ENCODE results near the gene TGFBR2. TPM values are rescaled to one million over a fixed set of nuclear protein-coding genes. Genes with fewer than 3 reads are reported as not detected.

The TGFBR2 gene
- polyA plus RNA-seq, 4 donors: 6.0 to 77.5 (median 31.9) TPM

DNA sequence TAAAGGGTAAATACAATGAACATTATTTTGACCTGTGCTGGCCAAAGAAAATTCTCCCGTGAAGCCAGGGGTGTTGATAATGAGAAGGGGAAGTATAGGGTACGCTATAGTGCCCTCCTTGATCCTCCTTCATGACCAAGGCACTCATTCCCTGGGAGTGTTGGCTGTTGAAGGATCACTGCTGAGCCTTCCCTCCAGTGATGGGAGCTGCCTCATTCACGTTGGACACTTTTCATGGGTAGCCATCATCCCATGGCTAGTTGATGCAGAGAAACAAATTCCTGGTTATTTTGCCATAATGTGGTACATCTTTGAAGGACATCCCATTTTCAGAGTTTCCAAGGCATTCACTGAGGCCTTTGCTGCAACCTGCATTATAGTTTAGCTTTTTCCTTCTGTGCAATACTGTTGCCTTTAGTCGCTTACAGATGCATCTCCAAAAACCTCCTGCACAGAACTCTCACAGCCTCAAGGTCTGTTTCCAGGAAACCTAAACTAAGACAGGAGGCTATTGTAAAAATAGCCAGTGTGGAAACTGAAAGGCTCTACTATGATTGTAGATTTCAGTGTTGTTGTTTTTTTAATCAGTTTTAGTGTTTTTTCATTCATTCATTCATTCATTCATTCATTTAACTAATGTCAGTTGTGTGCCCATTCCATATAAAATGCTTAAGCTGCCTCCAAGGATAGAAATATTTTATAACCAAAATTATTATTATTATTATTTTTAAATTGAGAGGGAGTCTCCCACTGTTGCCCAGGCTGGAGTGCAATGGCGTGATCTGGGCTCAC, 40.8 kb downstream of the TGFBR2 start:
- no peak overlapping the region for H3K4me3 ChIP-seq (ENCODE audit: low read depth in 1 of 3, low read length in 3 of 3)
- FAIRE-seq (no peak), DNase-seq (no peak)
- H3K9me3 ChIP-seq (ENCODE audit: control insufficient read depth in 2 of 2, insufficient read depth in 1 of 2, low read depth in 1 of 2, low read length in 1 of 2): no peaks in the 10 kb centered on the region
- peak overlapping the region in 1 of 3 donors; percentile 33 for H3K27ac ChIP-seq (ENCODE audit: low read depth in 1 of 3, low read length in 2 of 3)
- H3K36me3 ChIP-seq (ENCODE audit: control insufficient read depth in 3 of 3, insufficient read depth in 2 of 3, low read depth in 1 of 3, low read length in 3 of 3): peaks cover 0 to 23% (median 12%) of the 10 kb centered on the region in 3 donors
- peaks cover 0 to 16% (median 0%) of the 10 kb centered on the region in 3 donors for H3K4me1 ChIP-seq (ENCODE audit: control insufficient read depth in 3 of 3, insufficient read depth in 2 of 3, low read depth in 1 of 3, low read length in 2 of 3)
- no peaks in the 10 kb centered on the region for H3K27me3 ChIP-seq (ENCODE audit: control insufficient read depth in 3 of 3, insufficient read depth in 3 of 3, low read length in 3 of 3)
- 85 to 96% (median 87%) methylated on average over 5 of the region's 5 CpGs for WGBS, 3 donors

DNA sequence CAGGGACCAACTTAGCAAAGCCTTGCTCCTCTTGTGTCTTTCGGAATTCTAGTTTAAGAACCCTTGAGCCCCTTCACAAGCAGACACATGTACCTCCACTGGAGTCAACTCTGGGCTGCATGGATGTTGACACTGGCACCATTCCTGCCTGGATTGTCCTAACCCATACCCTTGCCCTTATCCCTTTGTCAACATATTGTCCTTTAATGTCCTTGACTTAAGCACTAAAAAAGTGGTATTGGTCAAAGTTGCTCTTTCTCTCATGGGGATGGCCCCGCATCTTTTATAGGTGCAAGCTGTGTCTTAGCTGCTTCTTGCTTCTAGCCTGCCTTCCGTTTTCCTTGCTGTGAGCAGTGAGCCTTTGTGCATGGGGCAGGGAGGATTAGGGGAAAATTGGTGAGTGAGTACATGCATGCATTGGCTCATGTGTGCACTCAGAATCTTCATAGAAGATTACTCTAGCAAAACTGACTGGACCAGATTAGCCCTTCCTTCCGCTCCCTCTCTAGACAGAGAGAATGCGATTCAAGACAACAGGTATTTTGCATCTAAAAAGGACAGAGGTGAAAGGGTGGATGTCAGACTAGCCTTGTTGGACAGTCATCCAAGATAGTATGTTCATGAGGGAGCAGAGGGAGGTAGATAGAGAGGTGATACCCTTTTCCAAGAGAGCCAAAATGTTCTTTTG, 42.4 kb downstream of the TGFBR2 start:
- peak overlapping the region in 1 of 3 donors; percentile 33 for H3K27ac ChIP-seq (ENCODE audit: low read depth in 1 of 3, low read length in 2 of 3)
- FAIRE-seq (no peak), DNase-seq (no peak)
- H3K27me3 ChIP-seq (ENCODE audit: control insufficient read depth in 3 of 3, insufficient read depth in 3 of 3, low read length in 3 of 3): no peaks in the 10 kb centered on the region
- no peaks in the 10 kb centered on the region for H3K9me3 ChIP-seq (ENCODE audit: control insufficient read depth in 2 of 2, insufficient read depth in 1 of 2, low read depth in 1 of 2, low read length in 1 of 2)
- no peak overlapping the region for H3K4me3 ChIP-seq (ENCODE audit: low read depth in 1 of 3, low read length in 3 of 3)
- peaks cover 2 to 23% (median 12%) of the 10 kb centered on the region in 3 donors for H3K36me3 ChIP-seq (ENCODE audit: control insufficient read depth in 3 of 3, insufficient read depth in 2 of 3, low read depth in 1 of 3, low read length in 3 of 3)
- H3K4me1 ChIP-seq (ENCODE audit: control insufficient read depth in 3 of 3, insufficient read depth in 2 of 3, low read depth in 1 of 3, low read length in 2 of 3): peaks cover 0 to 9% (median 0%) of the 10 kb centered on the region in 3 donors
- 92 to 98% (median 95%) methylated on average over 5 of the region's 5 CpGs for WGBS, 3 donors

DNA sequence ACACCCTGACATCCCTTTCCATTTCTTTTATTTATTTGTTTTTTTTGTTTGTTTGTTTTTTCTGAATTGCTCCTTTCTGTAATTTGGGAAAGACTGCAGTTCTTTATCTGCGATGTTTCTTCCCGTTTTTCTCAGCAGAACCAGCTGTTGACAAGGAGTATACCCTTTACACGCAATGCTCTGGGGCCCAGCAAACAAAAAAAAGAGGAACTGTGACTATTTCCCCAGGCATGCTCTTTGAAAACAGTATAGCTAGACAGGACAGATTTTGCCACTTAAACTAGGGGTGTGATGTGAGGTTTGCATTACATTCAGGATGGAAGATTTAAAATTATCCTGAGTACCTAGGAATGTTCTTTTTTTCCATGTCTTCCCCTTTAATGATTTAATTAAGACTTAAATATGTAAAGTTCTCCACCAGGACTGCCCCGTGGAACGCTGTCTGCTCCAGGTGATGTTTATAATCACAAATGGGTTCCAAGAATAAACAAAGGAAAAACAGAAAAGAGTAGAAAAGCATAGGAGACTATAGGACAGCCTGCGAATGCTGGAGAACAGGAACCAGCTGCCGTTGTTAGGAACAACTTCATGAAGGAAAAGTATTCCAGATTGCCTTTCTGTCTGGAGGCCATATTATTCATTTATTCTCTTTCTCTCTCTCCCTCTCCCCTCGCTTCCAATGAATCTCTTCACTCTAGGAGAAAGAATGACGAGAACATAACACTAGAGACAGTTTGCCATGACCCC, 43.3 kb downstream of the TGFBR2 start:
- no peaks in the 10 kb centered on the region for H3K9me3 ChIP-seq (ENCODE audit: control insufficient read depth in 2 of 2, insufficient read depth in 1 of 2, low read depth in 1 of 2, low read length in 1 of 2)
- DNase-seq (no peak), FAIRE-seq (no peak)
- H3K4me3 ChIP-seq (ENCODE audit: low read depth in 1 of 3, low read length in 3 of 3): no peak overlapping the region
- H3K27ac ChIP-seq (ENCODE audit: low read depth in 1 of 3, low read length in 2 of 3): peak overlapping the region in 2 of 3 donors; percentile 18 to 21
- no peaks in the 10 kb centered on the region for H3K27me3 ChIP-seq (ENCODE audit: control insufficient read depth in 3 of 3, insufficient read depth in 3 of 3, low read length in 3 of 3)
- peaks cover 0 to 6% (median 0%) of the 10 kb centered on the region in 3 donors for H3K4me1 ChIP-seq (ENCODE audit: control insufficient read depth in 3 of 3, insufficient read depth in 2 of 3, low read depth in 1 of 3, low read length in 2 of 3)
- 63 to 91% (median 79%) methylated on average over 9 of the region's 9 CpGs for WGBS, 3 donors
- peaks cover 2 to 26% (median 12%) of the 10 kb centered on the region in 3 donors for H3K36me3 ChIP-seq (ENCODE audit: control insufficient read depth in 3 of 3, insufficient read depth in 2 of 3, low read depth in 1 of 3, low read length in 3 of 3)

DNA sequence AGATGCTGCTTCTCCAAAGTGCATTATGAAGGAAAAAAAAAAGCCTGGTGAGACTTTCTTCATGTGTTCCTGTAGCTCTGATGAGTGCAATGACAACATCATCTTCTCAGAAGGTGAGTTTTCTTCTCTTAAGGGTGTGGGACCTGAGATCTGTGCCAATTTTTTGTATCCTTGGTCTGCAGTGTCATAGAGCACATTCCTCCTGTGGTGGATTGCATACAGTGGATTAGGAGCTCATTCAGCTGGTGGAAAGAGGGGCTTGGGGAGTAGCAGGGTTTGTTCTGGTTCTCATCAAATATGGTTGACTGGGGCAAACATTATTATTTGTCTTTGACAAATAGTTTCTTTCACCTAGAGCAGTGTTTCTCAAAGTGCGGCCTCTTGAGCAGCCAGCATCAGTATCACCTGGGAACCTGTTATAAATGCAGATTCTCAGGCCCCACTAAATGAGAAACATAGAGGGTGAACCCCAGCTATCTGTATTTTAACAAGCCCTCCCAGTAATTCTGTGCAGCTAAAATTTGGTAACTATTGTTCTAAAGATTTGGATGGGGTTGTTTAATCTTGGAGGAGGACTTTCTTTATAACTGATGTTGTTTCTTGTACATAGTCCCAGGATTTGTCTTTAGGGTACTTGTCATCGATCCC, 44.1 kb downstream of the TGFBR2 start:
- no peak for FAIRE-seq
- WGBS, 3 donors: 91 to 100% (median 94%) methylated on average over 2 of the region's 2 CpGs
- Histone ChIP-seq H3K27ac (ENCODE audit: low read depth in 1 of 3, low read length in 2 of 3) (peak overlapping the region in 2 of 3 donors; percentile 13 to 21), H3K4me1 (ENCODE audit: control insufficient read depth in 3 of 3, insufficient read depth in 2 of 3, low read depth in 1 of 3, low read length in 2 of 3) (peaks cover 0 to 7% (median 0%) of the 10 kb centered on the region in 3 donors), H3K27me3 (ENCODE audit: control insufficient read depth in 3 of 3, insufficient read depth in 3 of 3, low read length in 3 of 3) (no peaks in the 10 kb centered on the region), H3K4me3 (ENCODE audit: low read depth in 1 of 3, low read length in 3 of 3) (no peak overlapping the region), H3K36me3 (ENCODE audit: control insufficient read depth in 3 of 3, insufficient read depth in 2 of 3, low read depth in 1 of 3, low read length in 3 of 3) (peaks cover 2 to 26% (median 12%) of the 10 kb centered on the region in 3 donors), H3K9me3 (ENCODE audit: control insufficient read depth in 2 of 2, insufficient read depth in 1 of 2, low read depth in 1 of 2, low read length in 1 of 2) (no peaks in the 10 kb centered on the region)
- no peak for DNase-seq

DNA sequence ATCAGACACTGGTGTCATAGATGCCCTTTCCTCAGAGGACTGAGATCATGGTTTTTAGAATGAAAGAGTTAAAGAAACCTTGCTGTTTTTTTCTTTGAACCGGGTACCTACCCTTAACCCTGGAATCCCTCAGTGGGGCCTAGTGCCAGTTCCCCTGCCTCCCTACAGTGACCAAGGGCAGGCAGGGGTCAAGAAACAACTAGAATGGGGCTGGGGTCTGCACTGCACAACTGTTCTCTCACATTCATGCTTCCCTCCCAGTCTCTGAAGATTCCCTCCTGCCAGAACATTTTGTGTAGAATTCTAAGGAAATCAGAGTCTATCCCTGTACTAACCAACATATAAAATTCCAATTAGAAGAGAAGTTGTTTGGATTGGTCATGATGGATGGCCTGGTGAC, 47.9 kb downstream of the TGFBR2 start:
- Histone ChIP-seq H3K9me3 (ENCODE audit: control insufficient read depth in 2 of 2, insufficient read depth in 1 of 2, low read depth in 1 of 2, low read length in 1 of 2) (no peaks in the 10 kb centered on the region), H3K4me3 (ENCODE audit: low read depth in 1 of 3, low read length in 3 of 3) (no peak overlapping the region), H3K36me3 (ENCODE audit: control insufficient read depth in 3 of 3, insufficient read depth in 2 of 3, low read depth in 1 of 3, low read length in 3 of 3) (peaks cover 2 to 27% (median 11%) of the 10 kb centered on the region in 3 donors), H3K27ac (ENCODE audit: low read depth in 1 of 3, low read length in 2 of 3) (peak overlapping the region in 1 of 3 donors; percentile 86), H3K27me3 (ENCODE audit: control insufficient read depth in 3 of 3, insufficient read depth in 3 of 3, low read length in 3 of 3) (no peaks in the 10 kb centered on the region), H3K4me1 (ENCODE audit: control insufficient read depth in 3 of 3, insufficient read depth in 2 of 3, low read depth in 1 of 3, low read length in 2 of 3) (peaks cover 0 to 32% (median 10%) of the 10 kb centered on the region in 3 donors)
- DNase-seq (no peak), FAIRE-seq (no peak)
- WGBS, 3 donors: 65 to 94% (median 88%) methylated on average over 1 of the region's 1 CpG

DNA sequence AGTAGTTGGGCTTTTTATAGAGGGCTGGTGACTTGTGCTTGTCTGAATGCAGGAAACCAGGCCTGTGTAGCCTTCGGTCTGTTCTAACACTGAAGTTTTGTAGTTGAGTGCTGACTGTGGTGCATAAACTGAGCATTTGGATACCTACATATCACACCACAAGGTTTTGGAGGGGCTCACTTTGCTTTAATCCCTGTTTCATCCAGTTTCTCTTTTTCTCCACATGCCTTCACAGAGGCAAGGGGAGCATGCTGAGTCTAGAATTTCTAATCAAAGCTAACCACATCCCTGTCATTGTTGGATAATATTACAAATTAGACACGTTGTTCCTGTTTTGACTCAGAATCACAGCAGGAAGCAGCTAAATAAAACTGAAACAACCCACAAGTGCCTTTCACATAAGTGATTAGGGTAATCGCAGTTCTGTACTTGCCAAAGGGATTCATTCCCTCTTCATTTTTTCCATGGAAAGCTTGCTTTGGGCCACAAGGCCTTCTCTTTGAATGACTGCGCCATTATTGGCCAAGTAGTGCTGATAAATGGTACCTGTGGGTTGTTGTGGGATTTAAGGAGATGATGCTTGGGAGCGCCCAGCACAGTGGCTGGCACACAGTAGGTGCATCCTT, 48.9 kb downstream of the TGFBR2 start:
- H3K4me3 ChIP-seq (ENCODE audit: low read depth in 1 of 3, low read length in 3 of 3): no peak overlapping the region
- H3K27ac ChIP-seq (ENCODE audit: low read depth in 1 of 3, low read length in 2 of 3): peak overlapping the region in 2 of 3 donors; percentile 42 to 86
- 60 to 80% (median 77%) methylated on average over 5 of the region's 5 CpGs for WGBS, 3 donors
- no peak for FAIRE-seq
- DNase-seq: peak in 1 of 2 donors; percentile 43
- H3K9me3 ChIP-seq (ENCODE audit: control insufficient read depth in 2 of 2, insufficient read depth in 1 of 2, low read depth in 1 of 2, low read length in 1 of 2): no peaks in the 10 kb centered on the region
- no peaks in the 10 kb centered on the region for H3K27me3 ChIP-seq (ENCODE audit: control insufficient read depth in 3 of 3, insufficient read depth in 3 of 3, low read length in 3 of 3)
- peaks cover 0 to 38% (median 13%) of the 10 kb centered on the region in 3 donors for H3K4me1 ChIP-seq (ENCODE audit: control insufficient read depth in 3 of 3, insufficient read depth in 2 of 3, low read depth in 1 of 3, low read length in 2 of 3)
- peaks cover 2 to 27% (median 7%) of the 10 kb centered on the region in 3 donors for H3K36me3 ChIP-seq (ENCODE audit: control insufficient read depth in 3 of 3, insufficient read depth in 2 of 3, low read depth in 1 of 3, low read length in 3 of 3)

DNA sequence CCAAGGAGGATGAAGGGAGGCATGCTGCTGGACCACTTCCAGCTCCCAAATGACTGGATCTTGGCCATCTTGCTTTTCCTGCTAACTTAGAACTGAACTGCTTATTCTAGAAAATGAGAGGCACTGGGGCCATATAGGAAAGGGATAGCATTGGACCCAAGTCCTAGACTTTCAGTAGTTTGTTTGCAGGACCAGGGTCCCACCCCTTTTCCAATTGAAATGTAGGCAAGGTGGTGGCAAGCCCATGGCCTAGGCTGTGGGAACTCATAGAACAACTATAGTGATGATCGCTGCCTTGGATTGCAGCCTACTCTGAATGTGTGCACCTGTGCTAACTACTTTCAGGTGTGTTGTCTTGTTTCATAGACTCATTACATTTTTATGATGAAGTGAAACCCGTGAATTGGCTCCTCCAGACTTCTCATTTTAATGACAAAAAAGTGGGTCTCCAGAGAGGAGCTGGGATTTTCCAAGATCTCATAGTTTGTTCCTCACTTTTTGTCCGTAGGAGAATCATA, 50.3 kb downstream of the TGFBR2 start:
- Histone ChIP-seq H3K4me1 (ENCODE audit: control insufficient read depth in 3 of 3, insufficient read depth in 2 of 3, low read depth in 1 of 3, low read length in 2 of 3) (peaks cover 0 to 41% (median 13%) of the 10 kb centered on the region in 3 donors), H3K36me3 (ENCODE audit: control insufficient read depth in 3 of 3, insufficient read depth in 2 of 3, low read depth in 1 of 3, low read length in 3 of 3) (peaks cover 3 to 26% (median 5%) of the 10 kb centered on the region in 3 donors), H3K9me3 (ENCODE audit: control insufficient read depth in 2 of 2, insufficient read depth in 1 of 2, low read depth in 1 of 2, low read length in 1 of 2) (no peaks in the 10 kb centered on the region), H3K27me3 (ENCODE audit: control insufficient read depth in 3 of 3, insufficient read depth in 3 of 3, low read length in 3 of 3) (no peaks in the 10 kb centered on the region), H3K4me3 (ENCODE audit: low read depth in 1 of 3, low read length in 3 of 3) (no peak overlapping the region), H3K27ac (ENCODE audit: low read depth in 1 of 3, low read length in 2 of 3) (peak overlapping the region in 2 of 3 donors; percentile 24 to 74)
- WGBS, 3 donors: 82 to 95% (median 93%) methylated on average over 3 of the region's 3 CpGs
- no peak for FAIRE-seq
- no peak for DNase-seq

All from small intestine (tissue), 7 donors.